Measurements from ENCODE around the gene DNAH2. TPM values are rescaled to one million over a fixed set of nuclear protein-coding genes. Genes with fewer than 3 reads are reported as not detected.
A peak's percentile ranks its signal among the peaks of the same experiment; 100 is the strongest.

DNAH2 gene
- total RNA-seq, 1 donor from 2014 or later = 0.72 TPM

DNA sequence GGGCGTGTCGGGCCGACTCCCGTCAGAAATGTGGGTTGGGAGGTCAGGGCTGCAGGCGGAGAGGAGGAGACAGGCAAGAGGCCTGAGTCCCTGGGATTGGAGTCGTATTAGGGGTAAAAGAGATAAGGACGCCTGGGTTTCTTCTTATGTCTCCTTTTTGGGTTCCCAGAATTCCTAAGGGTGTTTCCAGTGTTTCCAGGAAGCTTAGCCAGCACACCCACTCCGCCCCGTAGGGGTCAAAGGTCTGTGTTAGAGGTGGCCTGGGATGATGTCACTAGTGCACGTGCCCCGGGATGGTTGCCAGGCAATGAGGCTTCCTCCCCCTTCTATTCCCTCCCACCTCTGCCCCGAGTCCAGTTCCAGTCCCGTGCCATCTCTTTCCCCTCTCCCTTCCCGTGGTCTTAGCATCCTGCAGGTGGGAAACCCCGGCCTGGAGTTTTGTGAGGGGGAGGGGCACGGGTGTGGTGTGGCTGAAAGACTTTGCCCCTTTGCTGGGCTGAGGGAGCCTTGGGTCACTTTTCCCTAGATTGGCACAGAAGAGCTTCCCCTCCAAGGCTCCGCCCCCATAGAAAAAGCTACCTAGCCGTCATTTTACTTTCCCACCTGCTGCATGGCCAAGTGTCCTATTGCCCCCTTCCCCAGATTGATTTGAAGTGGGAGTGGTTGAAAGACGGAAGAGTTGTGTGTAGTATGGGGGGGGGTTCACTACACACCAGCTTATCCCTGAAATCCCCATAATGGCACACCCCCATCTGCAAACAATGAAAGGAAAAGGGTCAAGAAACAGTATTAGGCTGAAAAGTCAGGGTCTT, 119.3 kb downstream of the DNAH2 start:
- Mint-ChIP-seq H3K27ac (ENCODE audit: unreplicated experiment) (peak overlapping the region; percentile 99), H3K4me3 (ENCODE audit: unreplicated experiment) (peak overlapping the region; percentile 97)

DNA sequence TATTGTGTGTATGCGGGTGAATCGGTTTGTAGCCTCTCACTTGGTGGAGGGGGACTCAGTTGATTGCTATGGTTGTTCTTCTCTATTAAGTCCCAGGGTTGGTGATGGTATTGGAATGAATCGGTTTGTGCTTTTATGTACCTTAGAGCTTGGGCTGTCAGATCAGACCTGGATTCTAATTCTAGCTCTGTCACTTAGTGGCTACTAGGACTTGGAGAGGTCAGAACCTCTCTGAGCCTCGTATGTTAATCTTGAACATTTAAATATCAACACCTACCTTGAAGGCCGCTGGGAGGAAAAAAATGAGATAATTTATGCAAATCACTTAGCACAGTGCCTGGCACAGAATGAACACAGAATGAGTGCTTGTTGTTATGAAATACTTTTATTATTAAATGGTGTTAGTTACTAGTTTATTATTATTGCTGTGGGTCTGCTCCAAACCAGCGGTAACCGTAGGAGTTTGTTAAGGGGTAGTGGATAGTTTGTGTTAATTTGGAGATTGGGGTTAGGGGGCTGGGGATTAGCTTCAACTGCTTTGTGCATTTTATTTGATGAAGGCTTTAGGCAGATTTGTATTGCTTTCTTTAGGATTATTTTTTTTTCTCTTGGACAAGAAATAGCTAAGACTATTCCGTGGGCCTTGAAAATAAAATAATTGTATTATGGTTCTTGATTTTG, 120.0 kb downstream of the DNAH2 start:
- no peak for DNase-seq (ENCODE audit: low spot score)
- peaks cover 44% of the 10 kb centered on the region for H3K27me3 Mint-ChIP-seq (ENCODE audit: unreplicated experiment)
- peaks cover 58% of the 10 kb centered on the region for H3K4me1 Mint-ChIP-seq (ENCODE audit: unreplicated experiment)

More for the DNA sequence above, 119.3 kb downstream of the DNAH2 start:
- H3K36me3 Mint-ChIP-seq (ENCODE audit: low read depth, unreplicated experiment) = peaks cover 14% of the 10 kb centered on the region
- H3K9me3 Mint-ChIP-seq (ENCODE audit: unreplicated experiment) = no peaks in the 10 kb centered on the region
- DNase-seq (ENCODE audit: low spot score) = peak; percentile 96
- no peak for TF ChIP-seq CTCF (IDR thresholded peaks at IDR 0.05; ENCODE audit: unreplicated experiment)
- H3K27me3 Mint-ChIP-seq (ENCODE audit: unreplicated experiment) = peaks cover 46% of the 10 kb centered on the region
- H3K4me1 Mint-ChIP-seq (ENCODE audit: unreplicated experiment) = peaks cover 55% of the 10 kb centered on the region

GRCh38 chr17:7838090-7839075, 120.8 kb downstream of the DNAH2 start:
- Mint-ChIP-seq H3K9me3 (ENCODE audit: unreplicated experiment) (no peaks in the 10 kb centered on the region), H3K4me1 (ENCODE audit: unreplicated experiment) (peaks cover 58% of the 10 kb centered on the region), H3K27ac (ENCODE audit: unreplicated experiment) (peak overlapping the region; percentile 51), H3K27me3 (ENCODE audit: unreplicated experiment) (peaks cover 45% of the 10 kb centered on the region), H3K36me3 (ENCODE audit: low read depth, unreplicated experiment) (peaks cover 17% of the 10 kb centered on the region), H3K4me3 (ENCODE audit: unreplicated experiment) (peak overlapping the region; percentile 97)
- TF ChIP-seq CTCF (IDR thresholded peaks at IDR 0.05; ENCODE audit: unreplicated experiment) = no peak
- no peak for DNase-seq (ENCODE audit: low spot score)

More for the DNA sequence above, 120.0 kb downstream of the DNAH2 start:
- H3K27ac Mint-ChIP-seq (ENCODE audit: unreplicated experiment) = peak overlapping the region; percentile 99
- H3K9me3 Mint-ChIP-seq (ENCODE audit: unreplicated experiment) = no peaks in the 10 kb centered on the region
- H3K36me3 Mint-ChIP-seq (ENCODE audit: low read depth, unreplicated experiment) = peaks cover 14% of the 10 kb centered on the region
- TF ChIP-seq CTCF (IDR thresholded peaks at IDR 0.05; ENCODE audit: unreplicated experiment) = no peak
- peak overlapping the region; percentile 97 for H3K4me3 Mint-ChIP-seq (ENCODE audit: unreplicated experiment)

GRCh38 chr17:7839190-7839875, 121.8 kb downstream of the DNAH2 start:
- Mint-ChIP-seq H3K4me1 (ENCODE audit: unreplicated experiment) (peaks cover 58% of the 10 kb centered on the region), H3K27me3 (ENCODE audit: unreplicated experiment) (peaks cover 44% of the 10 kb centered on the region), H3K36me3 (ENCODE audit: low read depth, unreplicated experiment) (peaks cover 17% of the 10 kb centered on the region), H3K4me3 (ENCODE audit: unreplicated experiment) (peak overlapping the region; percentile 82), H3K27ac (ENCODE audit: unreplicated experiment) (peak overlapping the region; percentile 51), H3K9me3 (ENCODE audit: unreplicated experiment) (no peaks in the 10 kb centered on the region)
- TF ChIP-seq CTCF (IDR thresholded peaks at IDR 0.05; ENCODE audit: unreplicated experiment) = no peak
- DNase-seq (ENCODE audit: low spot score) = no peak

Data from endothelial cell (in vitro differentiated cells).